Measurements from ENCODE around the gene ST3GAL4. TPM values are rescaled to one million over a fixed set of nuclear protein-coding genes. Genes with fewer than 3 reads are reported as not detected.
"Not testable (repeated sequence)": the region's sequence is repeated elsewhere in the genome, so short reads cannot be mapped to it uniquely, and the experiment has no call there.

ST3GAL4 gene
- total RNA-seq, 1 donor from 2014 or later: 14.1 TPM

GRCh38 chr11:126354631-126355323 lies 709 bp upstream of the ST3GAL4 start:
- Mint-ChIP-seq H3K27me3 (ENCODE audit: insufficient read depth) (no peaks in the 10 kb centered on the region), H3K4me3 (peak overlapping the region; percentile 95), H3K36me3 (ENCODE audit: low read depth) (peaks cover 17% of the 10 kb centered on the region), H3K9me3 (no peaks in the 10 kb centered on the region), H3K4me1 (ENCODE audit: low read depth) (peaks cover 37% of the 10 kb centered on the region), H3K27ac (peak overlapping the region; percentile 92)
- intact Hi-C loops (cut with micrococcal nuclease): loop anchor here (1.0 to 5.0 kb wide), 6 partner anchors 37 to 467 kb away; partner anchors contain the start of genes CDON, DCPS, DDX25 and FAM118B
- no peak for DNase-seq (ENCODE audit: low spot score)

GRCh38 chr11:126355926-126356897 lies 726 bp downstream of the ST3GAL4 start:
- peaks cover 28% of the 10 kb centered on the region for H3K4me1 Mint-ChIP-seq (ENCODE audit: low read depth)
- no peaks in the 10 kb centered on the region for H3K9me3 Mint-ChIP-seq
- intact Hi-C loops (cut with micrococcal nuclease): loop anchor here (1.0 to 2.0 kb wide), 7 partner anchors 52 to 469 kb away; partner anchors contain the start of genes CDON, DCPS, DDX25 and FAM118B
- peak overlapping the region; percentile 83 for H3K4me3 Mint-ChIP-seq
- peak overlapping the region; percentile 29 for H3K27ac Mint-ChIP-seq
- H3K36me3 Mint-ChIP-seq (ENCODE audit: low read depth): peaks cover 9% of the 10 kb centered on the region
- no peak for DNase-seq (ENCODE audit: low spot score)
- H3K27me3 Mint-ChIP-seq (ENCODE audit: insufficient read depth): no peaks in the 10 kb centered on the region

- Mint-ChIP-seq H3K27ac (peak overlapping the region; percentile 2), H3K4me1 (ENCODE audit: low read depth) (peaks cover 24% of the 10 kb centered on the region), H3K4me3 (peak overlapping the region; percentile 83), H3K27me3 (ENCODE audit: insufficient read depth) (no peaks in the 10 kb centered on the region), H3K9me3 (no peaks in the 10 kb centered on the region), H3K36me3 (ENCODE audit: low read depth) (peaks cover 9% of the 10 kb centered on the region)
- DNase-seq (ENCODE audit: low spot score): no peak
- intact Hi-C loops (cut with micrococcal nuclease): no loop called here
Measured at GRCh38 chr11:126357055-126357962, 1.8 kb downstream of the ST3GAL4 start.

- H3K27me3 Mint-ChIP-seq (ENCODE audit: insufficient read depth): no peaks in the 10 kb centered on the region
- peaks cover 15% of the 10 kb centered on the region for H3K4me1 Mint-ChIP-seq (ENCODE audit: low read depth)
- H3K4me3 Mint-ChIP-seq: no peak overlapping the region
- intact Hi-C loops (cut with micrococcal nuclease): no loop called here
- no peaks in the 10 kb centered on the region for H3K9me3 Mint-ChIP-seq
- no peak for DNase-seq (ENCODE audit: low spot score)
- H3K36me3 Mint-ChIP-seq (ENCODE audit: low read depth): peaks cover 7% of the 10 kb centered on the region
- H3K27ac Mint-ChIP-seq: no peak overlapping the region
Measured at GRCh38 chr11:126357969-126358762, 2.7 kb downstream of the ST3GAL4 start.

- H3K4me3 Mint-ChIP-seq: no peak overlapping the region
- peaks cover 9% of the 10 kb centered on the region for H3K4me1 Mint-ChIP-seq (ENCODE audit: low read depth)
- no peaks in the 10 kb centered on the region for H3K9me3 Mint-ChIP-seq
- no peak for DNase-seq (ENCODE audit: low spot score)
- intact Hi-C loops (cut with micrococcal nuclease): no loop called here
- H3K27me3 Mint-ChIP-seq (ENCODE audit: insufficient read depth): no peaks in the 10 kb centered on the region
- H3K36me3 Mint-ChIP-seq (ENCODE audit: low read depth): peaks cover 7% of the 10 kb centered on the region
- no peak overlapping the region for H3K27ac Mint-ChIP-seq
Measured at GRCh38 chr11:126358763-126359160, 3.3 kb downstream of the ST3GAL4 start.

- no peaks in the 10 kb centered on the region for H3K27me3 Mint-ChIP-seq (ENCODE audit: insufficient read depth)
- intact Hi-C loops (cut with micrococcal nuclease): no loop called here
- DNase-seq (ENCODE audit: low spot score): no peak
- no peak overlapping the region for H3K4me3 Mint-ChIP-seq
- H3K36me3 Mint-ChIP-seq (ENCODE audit: low read depth): peaks cover 4% of the 10 kb centered on the region
- no peak overlapping the region for H3K27ac Mint-ChIP-seq
- no peaks in the 10 kb centered on the region for H3K9me3 Mint-ChIP-seq
- peaks cover 4% of the 10 kb centered on the region for H3K4me1 Mint-ChIP-seq (ENCODE audit: low read depth)
Measured at GRCh38 chr11:126359431-126360048, 4.1 kb downstream of the ST3GAL4 start.

GRCh38 chr11:126360049-126360446 lies 4.6 kb downstream of the ST3GAL4 start:
- intact Hi-C loops (cut with micrococcal nuclease): no loop called here
- no peaks in the 10 kb centered on the region for H3K27me3 Mint-ChIP-seq (ENCODE audit: insufficient read depth)
- no peaks in the 10 kb centered on the region for H3K36me3 Mint-ChIP-seq (ENCODE audit: low read depth)
- H3K4me3 Mint-ChIP-seq: no peak overlapping the region
- no peaks in the 10 kb centered on the region for H3K4me1 Mint-ChIP-seq (ENCODE audit: low read depth)
- H3K9me3 Mint-ChIP-seq: no peaks in the 10 kb centered on the region
- H3K27ac Mint-ChIP-seq: no peak overlapping the region
- no peak for DNase-seq (ENCODE audit: low spot score)

GRCh38 chr11:126361400-126361799 lies 5.9 kb downstream of the ST3GAL4 start:
- Mint-ChIP-seq H3K9me3 (no peaks in the 10 kb centered on the region), H3K4me3 (no peak overlapping the region), H3K27me3 (ENCODE audit: insufficient read depth) (no peaks in the 10 kb centered on the region), H3K36me3 (ENCODE audit: low read depth) (no peaks in the 10 kb centered on the region), H3K27ac (no peak overlapping the region), H3K4me1 (ENCODE audit: low read depth) (no peaks in the 10 kb centered on the region)
- no peak for DNase-seq (ENCODE audit: low spot score)
- intact Hi-C loops (cut with micrococcal nuclease): no loop called here

- no peaks in the 10 kb centered on the region for H3K27me3 Mint-ChIP-seq (ENCODE audit: insufficient read depth)
- no peak overlapping the region for H3K4me3 Mint-ChIP-seq
- H3K27ac Mint-ChIP-seq: no peak overlapping the region
- no peaks in the 10 kb centered on the region for H3K4me1 Mint-ChIP-seq (ENCODE audit: low read depth)
- DNase-seq (ENCODE audit: low spot score): no peak
- intact Hi-C loops (cut with micrococcal nuclease): no loop called here
- no peaks in the 10 kb centered on the region for H3K9me3 Mint-ChIP-seq
- no peaks in the 10 kb centered on the region for H3K36me3 Mint-ChIP-seq (ENCODE audit: low read depth)
Measured at GRCh38 chr11:126362879-126363655, 7.6 kb downstream of the ST3GAL4 start.

GRCh38 chr11:126363706-126364248 lies 8.3 kb downstream of the ST3GAL4 start:
- Mint-ChIP-seq H3K27ac (no peak overlapping the region), H3K36me3 (ENCODE audit: low read depth) (no peaks in the 10 kb centered on the region), H3K4me3 (no peak overlapping the region), H3K9me3 (no peaks in the 10 kb centered on the region), H3K27me3 (ENCODE audit: insufficient read depth) (no peaks in the 10 kb centered on the region), H3K4me1 (ENCODE audit: low read depth) (peaks cover 5% of the 10 kb centered on the region)
- no peak for DNase-seq (ENCODE audit: low spot score)
- intact Hi-C loops (cut with micrococcal nuclease): no loop called here

GRCh38 chr11:126364735-126365134 lies 9.2 kb downstream of the ST3GAL4 start:
- H3K27me3 Mint-ChIP-seq (ENCODE audit: insufficient read depth); H3K9me3 Mint-ChIP-seq; H3K4me1 Mint-ChIP-seq (ENCODE audit: low read depth); H3K27ac Mint-ChIP-seq; DNase-seq (ENCODE audit: low spot score); H3K36me3 Mint-ChIP-seq (ENCODE audit: low read depth); H3K4me3 Mint-ChIP-seq; intact Hi-C loops (cut with micrococcal nuclease): not testable (repeated sequence)
